ENCODE data around the gene DHX8.

DHX8 gene

GRCh38 chr17:43517615-43518386 is 34.0 kb downstream of the DHX8 start:
- no peak overlapping the region for H3K27ac ChIP-seq
- TF ChIP-seq CTCF (conservative IDR thresholded peaks at IDR 0.05) = no peak
- TF ChIP-seq ZFX (IDR thresholded peaks at IDR 0.05) = no peak

GRCh38 chr17:43521389-43521788 is 37.6 kb downstream of the DHX8 start:
- TF ChIP-seq ZFX (IDR thresholded peaks at IDR 0.05) = no peak
- no peak for TF ChIP-seq CTCF (conservative IDR thresholded peaks at IDR 0.05)
- no peak overlapping the region for H3K27ac ChIP-seq

GRCh38 chr17:43524945-43525575 is 41.3 kb downstream of the DHX8 start:
- no peak overlapping the region for H3K27ac ChIP-seq
- TF ChIP-seq ZFX (IDR thresholded peaks at IDR 0.05) (no peak), CTCF (conservative IDR thresholded peaks at IDR 0.05) (no peak)

- no peak overlapping the region for H3K27ac ChIP-seq
- TF ChIP-seq ZFX (IDR thresholded peaks at IDR 0.05) = no peak
- TF ChIP-seq CTCF (conservative IDR thresholded peaks at IDR 0.05) = no peak
These were observed 43.3 kb downstream of the DHX8 start for GRCh38 chr17:43526886-43527648.

GRCh38 chr17:43528319-43528987 is 44.7 kb downstream of the DHX8 start:
- H3K27ac ChIP-seq = no peak overlapping the region
- TF ChIP-seq CTCF (conservative IDR thresholded peaks at IDR 0.05) (no peak), ZFX (IDR thresholded peaks at IDR 0.05) (no peak)

- TF ChIP-seq ZFX (IDR thresholded peaks at IDR 0.05) = no peak
- no peak for TF ChIP-seq CTCF (conservative IDR thresholded peaks at IDR 0.05)
- H3K27ac ChIP-seq = no peak overlapping the region
These were observed 45.4 kb downstream of the DHX8 start for GRCh38 chr17:43528988-43529814.

Measured in C4-2B (cell line).